ENCODE data around the gene CEACAM1.

- TF ChIP-seq, protein P1, sequence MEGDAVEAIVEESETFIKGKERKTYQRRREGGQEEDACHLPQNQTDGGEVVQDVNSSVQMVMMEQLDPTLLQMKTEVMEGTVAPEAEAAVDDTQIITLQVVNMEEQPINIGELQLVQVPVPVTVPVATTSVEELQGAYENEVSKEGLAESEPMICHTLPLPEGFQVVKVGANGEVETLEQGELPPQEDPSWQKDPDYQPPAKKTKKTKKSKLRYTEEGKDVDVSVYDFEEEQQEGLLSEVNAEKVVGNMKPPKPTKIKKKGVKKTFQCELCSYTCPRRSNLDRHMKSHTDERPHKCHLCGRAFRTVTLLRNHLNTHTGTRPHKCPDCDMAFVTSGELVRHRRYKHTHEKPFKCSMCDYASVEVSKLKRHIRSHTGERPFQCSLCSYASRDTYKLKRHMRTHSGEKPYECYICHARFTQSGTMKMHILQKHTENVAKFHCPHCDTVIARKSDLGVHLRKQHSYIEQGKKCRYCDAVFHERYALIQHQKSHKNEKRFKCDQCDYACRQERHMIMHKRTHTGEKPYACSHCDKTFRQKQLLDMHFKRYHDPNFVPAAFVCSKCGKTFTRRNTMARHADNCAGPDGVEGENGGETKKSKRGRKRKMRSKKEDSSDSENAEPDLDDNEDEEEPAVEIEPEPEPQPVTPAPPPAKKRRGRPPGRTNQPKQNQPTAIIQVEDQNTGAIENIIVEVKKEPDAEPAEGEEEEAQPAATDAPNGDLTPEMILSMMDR (conservative IDR thresholded peaks at IDR 0.05): no peak
- TF ChIP-seq ZFX (IDR thresholded peaks at IDR 0.05): no peak
Measured at GRCh38 chr19:42487798-42488178, 40.5 kb downstream of the CEACAM1 start.

All from C4-2B (cell line).